Endothelial cell of umbilical vein (primary cell): ENCODE results near the gene EPHB6. TPM values are rescaled to one million over a fixed set of nuclear protein-coding genes. Genes with fewer than 3 reads are reported as not detected.

Experiments
- BruUV-seq: library from RNA; stranded (reverse); fragments of 400-500 nt; replicated peaks from 2 replicates; lab custom pipeline; 2021; lab: Mats Ljungman, UMichigan
- CTCF ChIA-PET: fragments of 300-600, 350-600 bp; sonication (Branson Sonifier 250); formaldehyde crosslinking; loops from one replicate; lab custom pipeline; 2021; ENCODE audit warnings: antibody characterized with exemption, inconsistent platforms; lab: Charles Lee
- POLR2A ChIA-PET: fragments of 300-600, 350-600 bp; sonication (Branson Sonifier 250); formaldehyde crosslinking; loops from one replicate; lab custom pipeline; 2021; ENCODE audit warnings: antibody characterized with exemption, inconsistent platforms; lab: Charles Lee
- DNase-seq: peaks from one replicate; pipeline ENCODE4 v3.0.0-alpha.2; 2011; ENCODE audit warnings: low read depth, low spot score
- FAIRE-seq: peaks from 2 replicates; lab custom pipeline; 2011; peaks lifted over from hg19 to GRCh38; lab: Jason Lieb, UNC
- H2AFZ ChIP-seq: 2 replicates; pipeline ENCODE4 v1.6.0; 2012; ENCODE audit warnings: low read depth, low read length, control low read depth, inconsistent platforms
- H3K27ac ChIP-seq: 2 replicates; pipeline ENCODE4 v1.5.1; 2011; ENCODE audit warnings: low read depth, mild to moderate bottlenecking, control low read depth, low read length, moderate library complexity; ENCODE audit not compliant: insufficient read depth
- H3K27me3 ChIP-seq, 2 experiments: 2 replicates each; pipeline versions ENCODE4 v1.6.0 to v1.6.1; 2011; ENCODE audit warnings: low read length in 2 of 2, mixed read lengths in 1 of 2; ENCODE audit not compliant: control insufficient read depth in 2 of 2, insufficient read depth in 2 of 2
- H3K36me3 ChIP-seq, 2 experiments: 2 replicates in 1 of 2; 3 replicates in 1 of 2; pipeline ENCODE4 v1.5.1; 2011; ENCODE audit warnings: low read length in 2 of 2, mild to moderate bottlenecking in 1 of 2, moderate library complexity in 1 of 2; ENCODE audit not compliant: control insufficient read depth in 2 of 2, insufficient read depth in 2 of 2; ENCODE audit errors: extremely low read depth in 1 of 2
- H3K4me1 ChIP-seq: 3 replicates; pipeline ENCODE4 v1.5.1; 2011; ENCODE audit warnings: mild to moderate bottlenecking, low read length; ENCODE audit not compliant: control insufficient read depth, insufficient read depth; ENCODE audit errors: extremely low read depth
- H3K4me2 ChIP-seq: 2 replicates; pipeline ENCODE4 v1.6.1; 2011; ENCODE audit warnings: low read length, control low read depth, mixed read lengths; ENCODE audit not compliant: insufficient read depth
- H3K4me3 ChIP-seq, 3 experiments: fragments of 200-600 bp in 1 of 3; sonication (generic), shearing (Covaris generic) in 1 of 3; replicated peaks in 1 of 3; 2 replicates each; pipeline ENCODE4 v1.5.1; 2011 to 2016; ENCODE audit warnings: control low read depth in 3 of 3, low read length in 3 of 3, mild to moderate bottlenecking in 2 of 3, inconsistent platforms in 1 of 3, low read depth in 1 of 3, moderate library complexity in 1 of 3; ENCODE audit not compliant: insufficient read depth in 1 of 3
- H3K79me2 ChIP-seq: 2 replicates; pipeline ENCODE4 v1.6.0; 2012; ENCODE audit warnings: low read length, inconsistent platforms; ENCODE audit not compliant: control insufficient read depth, insufficient read depth
- H3K9ac ChIP-seq: replicated peaks from 2 replicates; pipeline ENCODE3; 2011; ENCODE audit warnings: low read length, control low read depth; ENCODE audit not compliant: insufficient read depth; ENCODE audit errors: extremely low read depth
- H3K9me1 ChIP-seq: replicated peaks from 3 replicates; pipeline ENCODE4 v1.6.0; 2011; ENCODE audit warnings: mild to moderate bottlenecking, low read length; ENCODE audit not compliant: control insufficient read depth, insufficient read depth; ENCODE audit errors: extremely low read depth
- H3K9me3 ChIP-seq: replicated peaks from 2 replicates; pipeline ENCODE4 v1.5.1; 2012; ENCODE audit warnings: low read length, inconsistent platforms; ENCODE audit not compliant: control insufficient read depth, insufficient read depth
- H4K20me1 ChIP-seq: replicated peaks from 2 replicates; pipeline ENCODE3; 2011; ENCODE audit warnings: mild to moderate bottlenecking, low read length; ENCODE audit not compliant: control insufficient read depth, insufficient read depth; ENCODE audit errors: extremely low read depth
- CTCF ChIP-seq, 2 donors: IDR thresholded peaks; 1 replicate in 1 of 2; 2 replicates in 1 of 2; pipeline ENCODE4 v1.5.1; 2011; ENCODE audit warnings: low read length in 2 of 2, mild to moderate bottlenecking in 2 of 2, moderate library complexity in 2 of 2, control low read depth in 1 of 2, inconsistent platforms in 1 of 2, low read depth in 1 of 2; ENCODE audit not compliant: insufficient read depth in 1 of 2; ENCODE audit errors: extremely low read depth in 1 of 2
- EZH2 ChIP-seq: IDR thresholded peaks from 2 replicates; pipeline ENCODE4 v1.6.1; 2012; ENCODE audit warnings: borderline replicate concordance, low read depth, mild to moderate bottlenecking, moderate library complexity, low read length, inconsistent platforms; ENCODE audit not compliant: severe bottlenecking
- FOS ChIP-seq: IDR thresholded peaks from 2 replicates; pipeline ENCODE4 v1.6.1; 2011; ENCODE audit warnings: mild to moderate bottlenecking, low read length, moderate library complexity, borderline replicate concordance; ENCODE audit not compliant: insufficient read depth
- GATA2 ChIP-seq: IDR thresholded peaks from 2 replicates; pipeline ENCODE4 v1.7.0; 2011; ENCODE audit warnings: low read depth, mild to moderate bottlenecking, moderate library complexity, mixed read lengths, low read length; ENCODE audit not compliant: insufficient read length, insufficient read depth
- JUN ChIP-seq: IDR thresholded peaks from 2 replicates; pipeline ENCODE4 v1.6.1; 2011; ENCODE audit warnings: borderline replicate concordance, low read depth; ENCODE audit not compliant: insufficient read length, insufficient read depth
- MAX ChIP-seq: IDR thresholded peaks from 2 replicates; pipeline ENCODE4 v1.6.1; 2011; ENCODE audit not compliant: insufficient read depth, insufficient read length
- MYC ChIP-seq: IDR thresholded peaks from one replicate; pipeline ENCODE4 v1.6.1; 2011; ENCODE audit warnings: mild to moderate bottlenecking, low read depth, low read length
- POLR2A ChIP-seq: IDR thresholded peaks from 2 replicates; pipeline ENCODE4 v1.6.1; 2012; ENCODE audit warnings: low read depth, mild to moderate bottlenecking, control low read depth, low read length
- POLR2AphosphoS5 ChIP-seq: IDR thresholded peaks from 2 replicates; pipeline ENCODE4 v1.6.1; 2012; ENCODE audit warnings: low read depth, mild to moderate bottlenecking, control low read depth, low read length, moderate library complexity; ENCODE audit not compliant: insufficient read depth
- dilution Hi-C: fragments of 300-500 bp; cut with MboI; formaldehyde crosslinking; loops from one replicate; pipeline ENCODE4 v1.15.0; 2019; ENCODE audit warnings: low sequenced_read_pairs; ENCODE audit not compliant: extremely low pct_ligation_motif_present
- intact Hi-C: fragments of 100-400 bp; cut with micrococcal nuclease; formaldehyde crosslinking; loops from one replicate; pipeline ENCODE4 v1.10.0; 2022
- polyA plus RNA-seq, 4 experiments: library from polyadenylated mRNA; depleted of rRNA in 3 of 4; stranded (reverse) in 3 of 4; unstranded in 1 of 4; fragments of >200 nt; gene quantifications; 2 replicates each; pipeline versions ENCODE4 v1.2.1 to v1.2.3, GENCODE V29; 2011 to 2012; ENCODE audit warnings: missing spikeins in 1 of 4
- total RNA-seq: library from RNA; stranded (reverse); gene quantifications from 2 replicates; pipeline ENCODE4 v1.2.3, GENCODE V29; 2021

Gene EPHB6
- total and polyA plus RNA-seq, 2 donors (not counting 3 experiments of a cell fraction or from before 2014, with no cell fraction given), result 0.86 to 2.9 TPM

GRCh38 chr7:142913566-142913965 lies 58.7 kb downstream of the EPHB6 start:
- no TSS peak for BruUV-seq
- FAIRE-seq, result no peak

More at GRCh38 chr7:142913566-142913965, 58.7 kb downstream of the EPHB6 start:
- dilution Hi-C loops, result no loop called here
- no peak overlapping the region for H3K4me2 ChIP-seq
- no peaks in the 10 kb centered on the region for H3K79me2 ChIP-seq
- ChIA-PET POLR2A (no interaction called here), CTCF (interaction anchor here (1.4 kb wide), 1 partner anchor 33 kb away, joined by 4 read pairs; no protein-coding TSS in a partner anchor)
- no peaks in the 10 kb centered on the region for H3K4me1 ChIP-seq
- DNase-seq, result no peak
- no peaks in the 10 kb centered on the region for H3K36me3 ChIP-seq
- H3K9me3 ChIP-seq, result no peaks in the 10 kb centered on the region
- intact Hi-C loops, result no loop called here
- no peak overlapping the region for H2AFZ ChIP-seq
- no peaks in the 10 kb centered on the region for H3K9me1 ChIP-seq
- no peak overlapping the region for H3K9ac ChIP-seq
- H3K4me3 ChIP-seq, result no peak overlapping the region
- no peaks in the 10 kb centered on the region for H3K27me3 ChIP-seq
- H4K20me1 ChIP-seq, result no peaks in the 10 kb centered on the region
- no peak for TF ChIP-seq FOS
- no peak for TF ChIP-seq POLR2A
- TF ChIP-seq MYC, result no peak
- TF ChIP-seq EZH2, result no peak
- no peak for TF ChIP-seq POLR2AphosphoS5
- TF ChIP-seq JUN, result no peak
- no peak for TF ChIP-seq MAX
- no peak for TF ChIP-seq GATA2
- no peak for TF ChIP-seq CTCF (IDR thresholded peaks at IDR 0.05; ENCODE audit: extremely low read depth in 1 of 2, insufficient read depth in 1 of 2, low read depth in 1 of 2, low read length in 2 of 2)
- no peak overlapping the region for H3K27ac ChIP-seq
